NK-92 treated with Interleukin-12 subunit alpha and Interleukin-12 subunit beta, amount 100 ng/mL, for 24 hours (cell line): ENCODE data around the gene GAGE12H.
"Not testable (repeated sequence)": the region's sequence is repeated elsewhere in the genome, so short reads cannot be mapped to it uniquely, and the experiment has no call there.

Experiments
- DNase-seq: peaks from one replicate; lab custom pipeline; 2025; lab: John Stamatoyannopoulos, UW

Gene GAGE12H, protein sequence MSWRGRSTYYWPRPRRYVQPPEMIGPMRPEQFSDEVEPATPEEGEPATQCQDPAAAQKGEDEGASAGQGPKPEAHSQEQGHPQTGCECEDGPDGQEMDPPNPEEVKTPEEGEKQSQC

GRCh38 chrX:49579649-49580048 lies at the start of gene GAGE12H:
Gene GAGE12H (plus strand): TSS chrX:49579949. CDS start chrX:49581104, 1,155 bp downstream.
- DNase-seq: not testable (repeated sequence)

DNA sequence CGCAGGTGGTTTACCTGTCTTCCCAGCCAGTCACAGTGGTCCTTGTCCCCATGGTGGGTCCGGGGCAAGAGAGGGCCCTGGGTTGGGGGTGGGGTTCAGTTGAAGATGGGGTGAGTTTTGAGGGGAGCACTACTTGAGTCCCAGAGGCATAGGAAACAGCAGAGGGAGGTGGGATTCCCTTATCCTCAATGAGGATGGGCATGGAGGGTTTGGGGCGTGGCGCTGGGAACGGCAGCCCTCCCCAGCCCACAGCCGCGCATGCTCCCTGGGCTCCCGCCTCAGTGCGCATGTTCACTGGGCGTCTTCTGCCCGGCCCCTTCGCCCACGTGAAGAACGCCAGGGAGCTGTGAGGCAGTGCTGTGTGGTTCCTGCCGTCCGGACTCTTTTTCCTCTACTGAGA lies 47.9 kb upstream of the GAGE12H start, which contains the start of gene GAGE12C:
TSS of gene GAGE12C (plus strand) at position 301 of the 400 bp plus-strand sequence. CDS start 1,155 bp downstream, outside the sequence.
- not testable (repeated sequence) for DNase-seq

GRCh38 chrX:49541433-49541832 lies 38.3 kb upstream of the GAGE12H start, which contains the start of gene GAGE12D:
Gene GAGE12D (plus strand): TSS chrX:49541733. CDS start chrX:49542888, 1,155 bp downstream.
- not testable (repeated sequence) for DNase-seq

DNA sequence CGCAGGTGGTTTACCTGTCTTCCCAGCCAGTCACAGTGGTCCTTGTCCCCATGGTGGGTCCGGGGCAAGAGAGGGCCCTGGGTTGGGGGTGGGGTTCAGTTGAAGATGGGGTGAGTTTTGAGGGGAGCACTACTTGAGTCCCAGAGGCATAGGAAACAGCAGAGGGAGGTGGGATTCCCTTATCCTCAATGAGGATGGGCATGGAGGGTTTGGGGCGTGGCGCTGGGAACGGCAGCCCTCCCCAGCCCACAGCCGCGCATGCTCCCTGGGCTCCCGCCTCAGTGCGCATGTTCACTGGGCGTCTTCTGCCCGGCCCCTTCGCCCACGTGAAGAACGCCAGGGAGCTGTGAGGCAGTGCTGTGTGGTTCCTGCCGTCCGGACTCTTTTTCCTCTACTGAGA lies 28.8 kb upstream of the GAGE12H start, which contains the start of gene GAGE12E:
TSS of gene GAGE12E (plus strand) at position 301 of the 400 bp plus-strand sequence. CDS start 1,155 bp downstream, outside the sequence.
- DNase-seq: not testable (repeated sequence)

DNA sequence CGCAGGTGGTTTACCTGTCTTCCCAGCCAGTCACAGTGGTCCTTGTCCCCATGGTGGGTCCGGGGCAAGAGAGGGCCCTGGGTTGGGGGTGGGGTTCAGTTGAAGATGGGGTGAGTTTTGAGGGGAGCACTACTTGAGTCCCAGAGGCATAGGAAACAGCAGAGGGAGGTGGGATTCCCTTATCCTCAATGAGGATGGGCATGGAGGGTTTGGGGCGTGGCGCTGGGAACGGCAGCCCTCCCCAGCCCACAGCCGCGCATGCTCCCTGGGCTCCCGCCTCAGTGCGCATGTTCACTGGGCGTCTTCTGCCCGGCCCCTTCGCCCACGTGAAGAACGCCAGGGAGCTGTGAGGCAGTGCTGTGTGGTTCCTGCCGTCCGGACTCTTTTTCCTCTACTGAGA lies 19.2 kb upstream of the GAGE12H start, which contains the start of gene GAGE12F:
TSS of gene GAGE12F (plus strand) at position 301 of the 400 bp plus-strand sequence. CDS start 1,155 bp downstream, outside the sequence.
- not testable (repeated sequence) for DNase-seq

GRCh38 chrX:49568728-49569127 lies 11.0 kb upstream of the GAGE12H start:
- not testable (repeated sequence) for DNase-seq

- not testable (repeated sequence) for DNase-seq
These were observed 10.6 kb upstream of the GAGE12H start for GRCh38 chrX:49569152-49569551.

DNA sequence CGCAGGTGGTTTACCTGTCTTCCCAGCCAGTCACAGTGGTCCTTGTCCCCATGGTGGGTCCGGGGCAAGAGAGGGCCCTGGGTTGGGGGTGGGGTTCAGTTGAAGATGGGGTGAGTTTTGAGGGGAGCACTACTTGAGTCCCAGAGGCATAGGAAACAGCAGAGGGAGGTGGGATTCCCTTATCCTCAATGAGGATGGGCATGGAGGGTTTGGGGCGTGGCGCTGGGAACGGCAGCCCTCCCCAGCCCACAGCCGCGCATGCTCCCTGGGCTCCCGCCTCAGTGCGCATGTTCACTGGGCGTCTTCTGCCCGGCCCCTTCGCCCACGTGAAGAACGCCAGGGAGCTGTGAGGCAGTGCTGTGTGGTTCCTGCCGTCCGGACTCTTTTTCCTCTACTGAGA lies 9.6 kb upstream of the GAGE12H start, which contains the start of gene GAGE12G:
TSS of gene GAGE12G (plus strand) at position 301 of the 400 bp plus-strand sequence. CDS start 1,155 bp downstream, outside the sequence.
- DNase-seq: not testable (repeated sequence)

DNA sequence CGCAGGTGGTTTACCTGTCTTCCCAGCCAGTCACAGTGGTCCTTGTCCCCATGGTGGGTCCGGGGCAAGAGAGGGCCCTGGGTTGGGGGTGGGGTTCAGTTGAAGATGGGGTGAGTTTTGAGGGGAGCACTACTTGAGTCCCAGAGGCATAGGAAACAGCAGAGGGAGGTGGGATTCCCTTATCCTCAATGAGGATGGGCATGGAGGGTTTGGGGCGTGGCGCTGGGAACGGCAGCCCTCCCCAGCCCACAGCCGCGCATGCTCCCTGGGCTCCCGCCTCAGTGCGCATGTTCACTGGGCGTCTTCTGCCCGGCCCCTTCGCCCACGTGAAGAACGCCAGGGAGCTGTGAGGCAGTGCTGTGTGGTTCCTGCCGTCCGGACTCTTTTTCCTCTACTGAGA lies 9.4 kb downstream of the GAGE12H start, which contains the start of gene GAGE2A:
TSS of gene GAGE2A (plus strand) at position 301 of the 400 bp plus-strand sequence. CDS start 1,155 bp downstream, outside the sequence.
- DNase-seq: not testable (repeated sequence)

DNA sequence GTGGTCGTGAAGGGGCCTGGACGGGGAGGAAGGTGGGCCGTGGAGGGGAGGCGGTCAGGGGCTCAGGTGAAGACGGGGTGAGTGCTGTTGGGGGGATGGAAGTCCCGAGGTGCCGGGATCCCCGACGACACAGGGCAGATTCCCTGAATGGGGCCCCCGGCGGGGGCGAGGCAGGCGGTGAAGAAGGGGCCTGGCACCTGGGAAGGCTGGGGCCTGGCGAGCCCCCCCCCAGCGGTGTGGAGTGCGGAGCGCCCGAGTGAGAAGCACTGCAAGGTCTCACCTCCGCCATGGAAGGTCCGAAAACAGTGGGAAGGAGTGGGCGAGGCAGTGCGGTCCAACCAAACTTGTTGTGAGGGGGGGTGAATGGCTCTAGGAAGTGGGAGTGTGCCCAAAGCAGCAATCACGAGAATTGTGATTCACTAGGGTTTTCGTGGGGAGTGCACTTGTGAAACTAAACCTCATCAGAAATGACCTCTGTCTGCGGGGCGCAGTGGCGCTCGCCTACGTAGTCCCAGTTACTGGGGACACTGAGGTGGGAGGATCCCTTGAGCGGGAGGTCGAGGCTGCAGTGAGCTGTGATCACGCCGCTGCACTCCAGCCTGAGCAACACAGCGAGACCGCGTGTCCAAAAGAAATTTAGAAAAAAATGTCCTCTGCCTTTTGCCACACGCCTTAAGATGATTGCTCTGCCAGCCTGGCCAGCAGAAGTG lies 10.2 kb downstream of the GAGE12H start:
- DNase-seq: not testable (repeated sequence)

DNA sequence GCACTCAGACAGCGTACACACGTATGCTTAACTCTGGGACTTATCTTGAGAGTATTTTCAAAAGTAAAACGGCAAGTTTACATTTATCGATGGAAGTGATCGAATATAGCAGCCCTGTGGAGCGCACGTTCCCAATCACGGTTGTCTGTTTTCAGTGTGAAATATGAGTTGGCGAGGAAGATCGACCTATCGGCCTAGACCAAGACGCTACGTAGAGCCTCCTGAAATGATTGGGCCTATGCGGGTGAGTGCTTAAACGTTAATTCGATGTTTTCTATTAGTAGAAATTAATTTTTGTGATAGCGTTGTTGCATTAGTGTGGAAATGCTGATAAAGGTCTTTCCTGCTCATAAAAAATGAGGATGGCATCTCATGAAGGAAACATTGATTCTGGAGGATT lies 10.7 kb downstream of the GAGE12H start:
- not testable (repeated sequence) for DNase-seq

DNA sequence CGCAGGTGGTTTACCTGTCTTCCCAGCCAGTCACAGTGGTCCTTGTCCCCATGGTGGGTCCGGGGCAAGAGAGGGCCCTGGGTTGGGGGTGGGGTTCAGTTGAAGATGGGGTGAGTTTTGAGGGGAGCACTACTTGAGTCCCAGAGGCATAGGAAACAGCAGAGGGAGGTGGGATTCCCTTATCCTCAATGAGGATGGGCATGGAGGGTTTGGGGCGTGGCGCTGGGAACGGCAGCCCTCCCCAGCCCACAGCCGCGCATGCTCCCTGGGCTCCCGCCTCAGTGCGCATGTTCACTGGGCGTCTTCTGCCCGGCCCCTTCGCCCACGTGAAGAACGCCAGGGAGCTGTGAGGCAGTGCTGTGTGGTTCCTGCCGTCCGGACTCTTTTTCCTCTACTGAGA lies 19.0 kb downstream of the GAGE12H start, which contains the start of gene GAGE1:
TSS of gene GAGE1 (plus strand) at position 301 of the 400 bp plus-strand sequence. CDS start 1,155 bp downstream, outside the sequence.
- not testable (repeated sequence) for DNase-seq

- DNase-seq: no peak
These were observed 31.1 kb downstream of the GAGE12H start for GRCh38 chrX:49610718-49611310.

DNA sequence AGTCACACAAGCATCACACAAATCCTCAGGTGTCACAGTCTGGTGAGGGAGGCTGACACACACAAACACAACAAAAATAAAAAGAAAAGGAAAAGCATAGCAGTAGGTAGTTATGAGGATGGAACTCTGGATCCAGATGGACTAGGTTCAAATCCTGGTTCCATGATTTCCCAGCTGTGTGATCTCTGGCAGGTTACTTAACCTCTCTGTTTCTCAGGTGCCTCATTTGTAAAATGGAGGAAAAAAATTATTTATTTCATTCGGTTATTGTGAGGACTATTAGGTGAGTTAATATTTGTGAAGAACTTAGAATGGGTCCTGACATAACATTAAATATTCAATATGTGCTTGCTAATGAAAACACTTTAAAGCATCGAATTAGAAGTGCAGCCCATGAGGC lies 38.8 kb downstream of the GAGE12H start:
- DNase-seq: no peak

DNA sequence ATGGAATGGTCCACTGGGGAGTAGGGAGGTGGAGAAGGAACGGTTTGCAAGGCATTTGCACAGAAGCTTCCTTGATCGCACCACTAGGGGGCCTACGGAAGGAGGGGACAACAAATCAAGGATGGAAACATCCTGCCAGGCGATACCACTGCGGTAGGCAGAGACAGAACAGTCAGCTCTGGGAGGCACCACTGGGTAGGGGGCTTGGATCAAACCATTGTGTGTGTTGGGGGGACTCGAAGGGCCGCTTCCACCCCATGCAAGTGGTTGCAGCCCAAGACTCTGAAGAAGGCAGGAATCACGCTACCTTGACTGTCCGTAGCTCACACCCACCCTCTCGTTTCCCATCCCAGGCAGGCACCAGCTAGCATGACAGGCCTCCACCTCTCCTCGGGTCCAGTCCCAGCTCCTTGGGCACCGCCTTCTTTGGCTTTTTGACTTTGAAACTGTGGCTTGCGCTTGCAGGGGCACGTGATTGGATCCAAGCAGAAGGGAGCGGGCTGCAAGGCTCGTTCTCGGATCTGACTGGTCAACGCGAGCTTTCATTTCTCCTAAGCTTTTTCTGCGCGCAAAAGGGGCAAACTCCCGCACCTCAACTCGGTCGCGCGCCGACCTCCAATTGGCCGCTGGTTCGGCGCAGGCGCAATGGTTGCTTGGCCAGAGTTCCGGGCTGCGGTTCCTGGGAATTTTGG lies 47.5 kb downstream of the GAGE12H start:
- DNase-seq: no peak
